Measurements from ENCODE around the gene NRROS. TPM values are rescaled to one million over a fixed set of nuclear protein-coding genes. Genes with fewer than 3 reads are reported as not detected.
"Not testable (repeated sequence)": the region's sequence is repeated elsewhere in the genome, so short reads cannot be mapped to it uniquely, and the experiment has no call there.

NRROS gene
- total RNA-seq, 1 donor from 2014 or later = 2.4 TPM

DNA sequence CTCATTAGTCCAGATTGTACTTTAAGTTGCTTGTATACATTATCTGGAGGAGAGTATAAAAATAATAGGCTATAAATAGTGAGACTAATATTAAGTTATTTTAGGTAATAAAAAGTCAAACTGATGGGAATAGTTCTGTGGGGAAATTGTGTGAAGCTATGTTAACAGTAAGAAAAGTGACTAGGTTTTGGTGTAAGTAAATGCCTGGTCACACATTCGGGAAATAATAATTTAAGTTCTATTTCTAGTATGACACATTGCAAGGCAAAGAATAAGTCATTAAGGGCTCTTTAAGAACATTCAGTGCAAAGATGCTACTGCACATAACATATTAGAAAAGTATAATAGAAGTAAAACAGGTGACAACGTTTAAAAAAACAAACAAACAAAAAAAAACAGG is 18.8 kb upstream of the NRROS start:
- intact Hi-C loops (cut with DNase I) = no loop called here
- no peak for DNase-seq
- no peak for ATAC-seq (ENCODE audit: poor library complexity)

DNA sequence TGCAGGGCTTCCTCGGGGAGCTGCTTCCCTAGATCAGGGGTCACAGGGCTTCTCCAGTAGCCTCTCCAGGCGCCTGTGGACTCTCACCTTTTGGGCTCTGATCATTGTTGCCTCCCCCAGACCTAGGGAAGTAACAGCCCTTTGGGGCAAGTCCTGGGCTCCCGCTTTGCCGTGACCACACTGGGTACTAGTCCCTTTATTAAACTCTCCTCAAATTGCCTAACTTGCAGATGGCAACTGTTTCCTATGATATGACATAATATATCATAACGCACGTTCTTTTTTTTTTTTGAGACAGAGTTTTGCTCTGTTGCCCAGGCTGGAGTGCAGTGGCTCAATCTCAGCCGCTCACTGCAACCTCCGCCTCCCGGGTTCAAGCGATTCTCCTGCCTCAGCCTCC is 17.9 kb upstream of the NRROS start:
- ATAC-seq (ENCODE audit: poor library complexity) (no peak), DNase-seq (no peak)
- intact Hi-C loops (cut with DNase I) = no loop called here

DNA sequence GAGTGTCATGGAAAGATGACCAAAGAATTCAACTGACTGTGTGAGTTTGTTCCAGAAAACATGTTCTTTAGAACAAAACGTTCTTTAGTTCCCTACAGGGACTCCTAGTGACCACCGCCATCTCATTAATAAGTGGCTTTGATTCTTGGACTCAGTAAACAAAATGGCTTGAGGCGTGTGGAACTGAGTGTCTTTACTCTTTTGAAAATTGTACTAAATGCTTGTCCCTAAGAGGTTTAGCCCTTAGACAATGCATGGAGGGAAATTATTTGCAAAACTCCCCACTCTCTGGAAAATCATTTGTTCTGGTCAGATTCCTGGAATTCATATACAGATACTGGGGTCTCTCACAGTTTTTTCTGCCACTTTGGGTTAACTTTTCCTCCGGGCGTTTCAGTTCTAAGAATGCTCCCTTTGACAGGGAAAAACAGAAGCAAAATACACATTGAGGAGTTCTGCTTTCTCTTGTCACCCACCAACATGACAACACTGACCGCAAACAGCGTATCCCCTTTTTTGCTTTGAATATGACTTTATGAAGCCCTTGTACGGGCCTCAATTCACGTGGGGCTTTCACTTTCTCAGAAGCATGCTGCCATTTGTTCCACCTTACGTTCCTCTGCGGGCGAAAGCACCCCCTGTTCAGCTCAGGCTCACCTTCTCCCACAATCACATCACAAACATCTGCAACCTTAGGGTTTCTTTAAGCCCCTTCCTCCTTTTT is 15.3 kb upstream of the NRROS start:
- ATAC-seq (ENCODE audit: poor library complexity) (peak; percentile 67), DNase-seq (no peak)
- intact Hi-C loops (cut with DNase I) = no loop called here

DNA sequence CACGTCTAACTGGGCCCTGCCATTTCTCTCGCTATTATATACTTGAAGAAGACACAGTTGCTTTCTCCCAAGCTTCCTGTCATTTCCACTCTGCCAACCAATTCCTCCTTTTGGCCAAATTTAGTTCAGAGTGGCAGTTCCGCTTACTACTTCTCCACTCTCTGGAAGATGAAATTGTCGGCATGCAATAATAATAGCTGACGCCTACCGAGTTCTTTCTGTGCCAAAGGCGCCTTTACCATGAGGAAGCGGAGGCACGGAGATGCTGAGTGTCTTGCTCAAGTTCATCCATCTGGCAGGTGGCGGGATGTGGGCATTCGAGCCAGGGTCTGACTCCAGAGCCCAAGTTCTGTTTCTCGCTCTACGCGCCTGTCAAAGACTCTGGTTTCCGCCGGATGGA is 14.6 kb upstream of the NRROS start:
- intact Hi-C loops (cut with DNase I) = no loop called here
- DNase-seq = peak; percentile 71
- ATAC-seq (ENCODE audit: poor library complexity) = peak; percentile 72

DNA sequence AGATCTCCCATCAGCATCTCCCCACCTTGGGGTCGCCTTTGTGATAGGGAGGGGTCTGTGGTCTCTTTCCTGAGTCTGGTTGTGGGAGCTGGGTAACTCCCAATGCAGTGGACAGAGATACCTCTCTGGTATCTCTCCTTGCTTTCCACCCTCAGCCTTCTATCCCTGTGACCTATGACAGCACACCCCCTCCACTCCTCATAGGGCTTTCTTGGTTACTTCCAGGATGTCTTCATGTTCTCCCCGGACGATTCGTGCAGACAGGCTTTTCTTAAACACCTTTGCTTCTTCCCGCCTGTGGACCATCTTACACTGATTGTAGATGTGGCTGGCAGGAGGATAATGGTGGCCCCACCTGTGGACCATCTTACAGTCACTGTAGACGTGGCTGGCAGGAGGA is 14.2 kb upstream of the NRROS start:
- ATAC-seq (ENCODE audit: poor library complexity) = no peak
- intact Hi-C loops (cut with DNase I) = no loop called here
- DNase-seq = no peak

DNA sequence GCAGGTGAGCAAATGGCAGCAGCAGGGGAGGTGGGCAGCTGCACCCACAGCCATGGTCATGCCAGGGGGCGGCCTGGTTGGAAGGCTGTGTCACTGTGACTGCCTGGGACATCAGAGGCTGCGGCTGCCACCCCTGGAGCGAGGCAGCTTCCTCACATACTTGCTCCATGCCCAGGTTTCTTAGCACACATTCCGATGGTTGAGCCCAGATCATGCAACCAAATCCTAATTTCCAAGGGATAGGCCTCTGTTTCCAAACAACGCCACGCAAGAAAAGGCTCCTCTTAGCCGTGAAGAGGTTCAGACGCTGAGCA is 11.6 kb upstream of the NRROS start:
- intact Hi-C loops (cut with DNase I) = no loop called here
- ATAC-seq (ENCODE audit: poor library complexity) (no peak), DNase-seq (no peak)

DNA sequence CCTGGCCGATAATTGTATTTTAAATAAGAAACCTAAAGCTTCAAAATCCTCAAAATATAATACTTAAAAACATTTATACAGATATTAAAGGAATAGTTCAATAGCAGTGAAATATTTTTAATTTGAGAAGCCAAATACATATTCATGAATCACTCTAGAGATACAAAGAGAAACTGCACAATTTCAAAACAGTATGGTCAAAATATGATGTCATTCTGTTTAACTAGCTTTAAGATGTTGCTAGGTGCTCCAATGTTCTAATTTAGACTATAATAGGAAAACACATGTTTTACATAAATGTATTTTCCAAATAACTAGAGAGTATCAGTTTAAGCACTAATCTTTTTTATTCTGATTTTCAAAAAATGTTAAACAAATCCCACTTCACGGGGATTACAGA is 10.3 kb upstream of the NRROS start:
- DNase-seq = no peak

DNA sequence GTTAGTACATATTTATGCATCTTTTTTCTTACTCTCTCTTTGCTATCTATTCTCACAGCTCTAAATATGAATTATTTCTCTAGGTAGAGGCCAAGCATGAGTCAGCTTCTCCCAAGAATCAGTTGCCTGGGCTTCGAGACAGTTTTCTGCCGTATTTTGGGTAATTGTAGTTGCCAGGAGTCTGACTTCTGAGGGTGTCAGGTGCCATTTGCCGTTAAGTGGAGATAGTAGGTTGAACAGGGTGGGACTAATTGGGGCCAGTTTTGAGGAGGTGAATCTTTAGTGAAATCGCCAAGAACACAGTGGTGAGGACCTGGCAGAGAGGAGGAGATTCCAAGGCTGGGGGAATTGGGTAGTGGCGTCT is 7.8 kb upstream of the NRROS start:
- intact Hi-C loops (cut with DNase I) = no loop called here
- DNase-seq = no peak
- ATAC-seq (ENCODE audit: poor library complexity) = no peak

More for the DNA sequence above, 10.3 kb upstream of the NRROS start:
- intact Hi-C loops (cut with DNase I) = no loop called here
- ATAC-seq (ENCODE audit: poor library complexity) = no peak

DNA sequence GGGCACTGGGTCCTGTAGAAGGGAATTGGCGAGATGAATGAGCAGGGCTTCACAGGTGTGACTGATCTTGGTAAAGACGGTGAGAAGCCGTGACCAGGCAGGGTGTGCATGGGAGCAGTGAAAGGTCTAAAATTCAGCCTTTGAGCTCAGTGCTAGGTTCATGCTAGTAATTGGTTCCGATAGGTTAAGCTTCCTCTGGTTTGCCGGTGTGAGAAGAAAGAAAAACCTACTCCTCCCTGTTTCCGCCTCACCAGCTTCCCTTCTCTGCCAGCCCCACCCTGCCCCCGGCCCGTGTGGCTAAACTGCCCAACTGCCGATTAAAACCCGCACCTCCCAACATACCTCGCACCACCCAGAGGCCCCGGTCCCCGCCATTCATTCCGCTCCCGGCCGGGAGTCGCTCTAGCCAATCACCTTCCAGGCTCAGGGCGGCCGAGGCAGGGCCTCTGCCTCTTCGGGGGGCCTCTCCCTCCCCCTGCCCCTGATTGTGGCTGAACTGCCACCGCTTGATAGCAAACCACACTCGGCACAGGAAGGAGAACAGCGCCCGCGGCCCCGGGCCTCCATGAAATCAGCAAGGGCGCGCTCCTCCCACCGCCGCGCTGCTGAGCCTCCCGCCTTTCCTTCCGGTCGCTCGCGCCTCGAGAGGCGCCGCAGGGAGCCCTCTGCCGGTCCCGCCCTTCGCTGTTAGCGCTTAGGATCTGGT is 7.3 kb upstream of the NRROS start:
- peak; percentile 95 for DNase-seq
- peak; percentile 97 for ATAC-seq (ENCODE audit: poor library complexity)
- intact Hi-C loops (cut with DNase I) = no loop called here

DNA sequence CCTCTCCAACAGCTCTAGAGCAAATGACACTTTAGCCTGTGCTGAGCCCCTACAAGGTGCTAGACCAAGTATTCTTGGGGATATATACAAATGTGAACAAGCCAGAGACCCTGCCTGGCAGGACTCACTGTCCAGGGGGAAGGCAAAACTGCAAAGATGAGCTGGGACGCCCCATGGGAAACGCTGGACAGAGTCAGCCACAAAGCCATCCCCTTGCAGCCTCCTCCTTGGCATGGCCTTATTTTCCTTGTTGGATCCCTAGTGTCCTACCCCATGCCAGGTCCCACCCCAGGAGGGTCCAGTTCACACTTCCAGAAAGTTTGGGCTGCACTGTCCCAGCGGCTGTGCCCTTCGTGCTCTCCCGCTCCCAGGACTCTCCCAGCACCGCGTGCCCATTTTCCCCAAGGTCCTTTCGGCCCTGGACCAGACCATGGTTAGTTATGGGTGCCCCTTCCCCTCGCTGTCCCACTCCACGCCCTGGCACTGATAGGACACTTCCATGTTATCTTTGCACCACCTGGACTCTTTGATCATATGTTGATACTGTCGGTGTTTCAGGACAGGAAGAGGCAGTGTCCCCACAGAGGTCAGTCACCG is 5.8 kb upstream of the NRROS start:
- ATAC-seq (ENCODE audit: poor library complexity) (no peak), DNase-seq (no peak)
- intact Hi-C loops (cut with DNase I) = no loop called here

DNA sequence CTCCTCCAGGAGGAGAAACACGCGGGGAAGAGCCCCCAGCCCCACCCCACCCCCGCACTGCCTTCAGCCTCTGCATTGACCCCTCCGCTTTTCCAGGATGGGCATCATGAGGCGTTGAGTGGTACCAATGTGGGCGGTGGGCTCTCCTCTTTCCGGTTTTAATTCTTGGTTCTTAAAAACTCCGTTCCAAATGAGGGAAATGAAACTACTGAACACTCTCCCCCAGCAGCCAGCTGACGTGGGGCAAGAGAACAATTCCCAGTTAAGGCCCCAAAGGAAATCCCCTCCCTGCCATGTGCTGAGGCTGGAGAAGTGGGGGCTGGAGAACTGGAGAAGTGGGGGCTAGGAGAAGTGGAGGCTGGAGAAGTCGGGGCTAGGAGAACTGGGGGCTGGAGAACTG is 5.3 kb upstream of the NRROS start:
- intact Hi-C loops (cut with DNase I) = no loop called here
- no peak for DNase-seq
- ATAC-seq (ENCODE audit: poor library complexity) = no peak

DNA sequence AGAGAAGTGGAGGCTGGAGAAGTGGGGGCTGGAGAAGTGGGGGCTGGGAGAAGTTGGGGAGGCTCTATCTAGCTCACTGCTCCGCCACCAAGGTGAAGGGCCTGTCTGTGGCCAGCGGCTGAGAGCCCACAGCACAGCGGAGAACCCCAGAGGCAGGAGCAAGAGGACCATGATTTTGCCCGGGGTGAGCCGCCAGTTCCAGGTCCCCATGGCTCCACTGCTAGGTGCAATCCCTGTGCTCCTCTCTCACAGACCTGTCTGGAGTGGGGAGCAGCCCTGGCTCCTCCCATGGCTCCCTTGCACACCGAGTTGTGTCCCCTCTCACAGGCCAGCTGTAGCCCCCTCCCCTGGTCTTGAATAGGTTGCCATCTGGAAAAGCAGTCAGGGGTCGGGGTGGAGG is 4.7 kb upstream of the NRROS start:
- DNase-seq = no peak
- intact Hi-C loops (cut with DNase I) = no loop called here
- ATAC-seq (ENCODE audit: poor library complexity) = no peak

DNA sequence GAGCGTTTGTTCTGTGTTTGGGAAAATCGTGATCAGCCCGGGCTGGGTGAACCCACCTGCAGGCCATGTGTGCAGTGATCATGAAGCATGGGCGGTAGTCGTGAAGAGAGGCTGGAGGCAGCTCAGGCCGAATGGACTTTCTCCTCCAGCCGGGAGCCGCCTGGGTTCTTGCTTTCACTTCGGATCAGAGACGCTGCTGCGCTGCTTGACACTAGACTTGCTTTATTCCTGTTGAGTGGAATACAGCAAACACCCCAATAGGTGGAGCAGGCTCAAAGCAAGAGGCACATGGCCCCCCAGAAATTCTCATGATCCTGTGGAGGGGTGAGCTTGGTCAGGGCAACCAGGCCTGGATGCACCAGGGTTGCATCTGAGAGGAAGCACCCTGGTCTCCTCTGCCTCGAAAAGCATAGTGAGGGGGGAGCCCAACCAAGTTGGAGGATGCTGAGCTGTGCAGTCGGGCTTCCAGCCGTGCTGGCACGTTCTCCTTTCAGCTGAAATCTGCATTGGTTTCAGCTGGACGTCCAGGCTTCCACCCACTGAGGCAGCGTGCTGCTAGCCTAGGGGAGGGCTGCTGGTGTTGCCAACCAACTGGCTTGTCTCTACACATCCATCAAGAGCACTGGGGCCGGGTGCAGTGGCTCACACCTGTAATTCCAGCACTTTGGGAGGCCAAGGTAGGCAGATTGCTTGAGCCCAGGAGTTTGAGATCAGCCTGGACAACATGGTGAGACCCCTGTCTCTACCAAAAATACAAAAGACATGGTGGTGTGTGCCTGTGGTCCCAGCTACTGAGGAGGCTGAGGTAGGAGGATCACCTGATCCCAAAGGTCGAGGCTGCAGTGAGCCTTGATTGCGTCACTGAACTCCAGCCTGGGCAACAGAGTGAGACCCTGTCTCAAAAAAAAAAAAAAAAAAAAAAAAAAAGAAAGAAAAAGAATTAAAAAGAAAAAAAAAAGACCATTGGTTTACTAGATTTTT is 2.8 kb upstream of the NRROS start:
- DNase-seq (peak; percentile 60), ATAC-seq (ENCODE audit: poor library complexity) (no peak)
- intact Hi-C loops (cut with DNase I) = no loop called here

DNA sequence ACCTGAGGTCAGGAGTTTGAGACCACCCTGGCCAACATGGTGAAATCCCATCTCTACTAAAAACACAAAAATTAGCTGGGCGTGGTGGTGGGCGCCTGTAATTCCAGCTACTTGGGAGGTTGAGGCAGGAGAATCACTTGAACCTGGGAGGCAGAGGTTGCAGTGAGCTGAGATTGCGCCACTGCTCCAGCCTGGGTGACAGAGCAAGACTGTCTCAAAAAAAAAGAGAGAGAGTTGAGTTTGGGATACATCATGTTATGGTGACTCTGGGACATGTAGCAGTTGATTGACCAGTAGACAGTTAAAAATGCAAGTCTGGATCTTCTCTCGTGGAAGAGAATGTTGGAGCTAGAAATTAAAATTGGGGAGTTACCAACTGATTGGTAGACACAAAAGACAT is 1.6 kb upstream of the NRROS start:
- DNase-seq; intact Hi-C loops (cut with DNase I); ATAC-seq (ENCODE audit: poor library complexity): not testable (repeated sequence)

DNA sequence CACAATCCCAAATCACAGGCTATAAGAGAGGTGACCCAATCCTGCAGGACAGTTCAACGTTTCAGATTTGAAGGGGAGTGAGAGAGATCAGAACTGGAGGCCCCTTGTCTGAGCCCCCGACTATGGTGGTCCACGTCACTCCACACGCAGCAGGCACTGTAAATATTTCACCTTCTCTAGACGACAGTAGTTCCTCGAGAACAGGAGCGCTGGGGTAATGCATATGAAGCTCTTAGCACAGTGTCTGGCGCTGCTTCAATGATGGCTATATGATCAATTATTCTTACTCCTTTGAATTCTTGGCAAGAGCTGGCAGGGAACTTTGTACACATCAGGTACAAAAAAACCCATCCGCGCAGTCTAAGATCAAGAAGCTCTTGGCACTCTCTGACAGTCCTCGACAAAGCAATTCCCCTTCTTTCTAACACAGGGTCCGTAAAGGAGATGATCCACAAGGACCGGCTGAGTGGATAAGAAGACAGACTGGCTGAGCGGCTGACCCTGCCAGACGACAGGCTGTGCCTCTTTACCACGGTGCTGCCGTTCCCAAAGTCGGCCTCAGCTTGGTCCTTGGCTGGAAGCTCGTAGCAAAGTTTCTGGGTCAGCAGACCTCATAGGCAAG is 522 bp upstream of the NRROS start:
- ATAC-seq (ENCODE audit: poor library complexity) = peak; percentile 18
- intact Hi-C loops (cut with DNase I) = no loop called here
- DNase-seq = no peak

DNA sequence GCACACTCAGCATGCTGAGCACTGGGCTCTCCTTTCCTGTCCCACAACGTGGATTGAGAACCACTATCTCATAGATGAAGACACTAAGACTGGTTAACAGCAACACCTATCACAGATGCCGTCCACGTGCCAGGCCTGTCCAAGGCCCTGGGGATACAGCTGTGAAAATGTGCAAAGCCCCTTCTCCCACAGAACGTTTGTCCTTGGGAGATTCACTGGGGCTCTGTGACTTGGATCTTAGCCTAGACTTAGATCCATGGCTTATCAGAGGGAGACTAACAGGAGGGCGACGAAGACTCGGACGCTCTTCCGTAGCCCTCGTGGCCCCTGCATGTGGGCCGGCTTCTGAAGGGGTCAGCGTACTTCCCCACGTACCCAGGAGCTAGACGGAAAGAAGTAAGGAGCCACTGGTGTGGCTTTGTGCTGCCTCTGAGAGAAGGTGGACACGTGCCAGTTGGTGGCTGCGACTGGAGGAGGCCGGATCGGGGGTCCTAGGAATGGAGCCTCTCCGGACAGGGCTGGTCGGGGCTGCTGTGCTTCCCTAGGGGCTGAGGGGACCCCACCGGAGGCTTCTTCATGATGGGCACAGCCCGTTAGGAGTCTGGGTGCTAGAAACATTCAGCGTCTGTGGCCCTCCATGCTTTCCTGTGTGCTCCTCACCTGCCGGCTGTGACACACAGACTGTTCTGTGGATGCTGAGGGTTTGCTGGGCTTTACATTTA is 964 bp downstream of the NRROS start:
- ATAC-seq (ENCODE audit: poor library complexity) (peak; percentile 8), DNase-seq (no peak)

DNA sequence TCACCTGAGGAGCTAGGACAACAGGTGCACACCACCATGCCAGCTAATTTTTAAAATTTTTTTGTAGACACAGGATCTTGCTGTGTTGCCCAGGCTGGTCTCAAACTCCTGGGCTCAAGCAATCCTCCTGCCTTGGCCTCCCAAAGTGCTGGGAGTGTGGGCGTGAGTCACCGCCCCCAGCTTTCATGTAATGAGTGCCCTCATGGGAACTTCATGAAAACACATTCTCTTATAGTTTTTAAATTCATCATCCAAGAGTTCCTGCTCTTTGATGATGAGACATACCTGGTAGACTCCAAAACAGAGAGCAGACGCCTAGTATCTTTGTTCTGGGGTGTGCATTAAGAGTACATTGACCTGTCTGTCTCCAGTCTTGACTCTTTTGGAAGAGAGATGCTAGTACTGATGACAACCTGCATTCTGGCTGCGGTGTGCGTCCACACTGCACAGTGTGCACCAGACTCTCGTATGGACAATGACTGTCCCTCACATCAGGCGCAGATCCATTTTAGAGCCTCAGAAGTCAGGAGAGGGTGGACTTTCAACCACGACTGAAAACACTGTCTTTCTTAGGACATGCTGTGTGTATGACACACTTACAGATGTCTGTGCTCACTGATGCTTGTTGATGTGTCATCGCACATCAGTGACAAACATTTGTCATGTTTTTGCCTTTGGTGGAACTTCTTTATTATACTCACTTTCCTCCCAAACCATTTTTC is 2.0 kb downstream of the NRROS start:
- intact Hi-C loops (cut with DNase I) = no loop called here
- DNase-seq (no peak), ATAC-seq (ENCODE audit: poor library complexity) (no peak)

More for the DNA sequence above, 964 bp downstream of the NRROS start:
- intact Hi-C loops (cut with DNase I) = no loop called here

DNA sequence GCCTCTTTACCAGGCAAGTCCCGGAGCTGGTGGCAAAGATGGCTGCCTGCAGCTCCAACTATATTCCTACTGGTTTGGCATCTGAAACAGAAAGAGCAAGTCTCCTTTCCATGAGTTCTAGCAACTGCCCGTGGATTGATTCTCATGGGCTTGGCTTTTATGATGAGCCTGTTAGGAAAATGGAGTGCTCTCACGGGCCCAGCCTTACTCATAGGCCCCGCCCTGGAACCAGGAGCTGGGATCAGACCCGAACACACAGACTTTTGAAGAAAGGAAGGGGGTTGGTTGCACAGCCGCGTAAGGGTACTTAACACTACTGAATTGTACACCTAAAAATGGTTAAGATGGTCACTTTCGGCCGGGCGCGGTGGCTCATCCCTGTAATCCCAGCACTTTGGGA is 2.9 kb downstream of the NRROS start:
- ATAC-seq (ENCODE audit: poor library complexity) (no peak), DNase-seq (no peak)
- intact Hi-C loops (cut with DNase I) = no loop called here
